Brain microvascular endothelial cell (primary cell): ENCODE measurements around the gene VDAC1.
A peak's percentile ranks its signal among the peaks of the same experiment; 100 is the strongest.

Experiments used
- DNase-seq: peaks from one replicate; pipeline ENCODE4 v3.0.0-alpha.2; 2020
- H3K27ac ChIP-seq: fragments of 250-450 bp; sonication (Bioruptor Pico); 2 replicates; pipeline ENCODE4 v1.5.1; 2020; ENCODE audit warnings: mild to moderate bottlenecking, moderate library complexity
- H3K27me3 ChIP-seq: fragments of 250-450 bp; sonication (Bioruptor Pico); replicated peaks from 2 replicates; pipeline ENCODE4 v1.5.1; 2020; ENCODE audit warnings: mild to moderate bottlenecking
- H3K36me3 ChIP-seq: fragments of 250-450 bp; sonication (Bioruptor Pico); replicated peaks from 2 replicates; pipeline ENCODE4 v1.5.1; 2020; ENCODE audit warnings: mild to moderate bottlenecking
- H3K4me3 ChIP-seq: 2 replicates; pipeline ENCODE4 v1.5.1; 2011; ENCODE audit warnings: low read depth, mild to moderate bottlenecking, control low read depth, low read length, moderate library complexity
- in situ Hi-C: cut with HindIII; loops from 2 replicates; pipeline ENCODE4 v1.10.0; 2017; ENCODE audit warnings: low sequenced_read_pairs, low pct_ligation_motif_present
- TF ChIP-seq, protein P1 (sequence below): IDR thresholded peaks from 2 replicates; pipeline ENCODE4 v1.5.1; 2011; ENCODE audit warnings: low read depth, mild to moderate bottlenecking, moderate library complexity, low read length, control low read depth, inconsistent platforms; ENCODE audit errors: missing control alignments

Gene VDAC1

DNA sequence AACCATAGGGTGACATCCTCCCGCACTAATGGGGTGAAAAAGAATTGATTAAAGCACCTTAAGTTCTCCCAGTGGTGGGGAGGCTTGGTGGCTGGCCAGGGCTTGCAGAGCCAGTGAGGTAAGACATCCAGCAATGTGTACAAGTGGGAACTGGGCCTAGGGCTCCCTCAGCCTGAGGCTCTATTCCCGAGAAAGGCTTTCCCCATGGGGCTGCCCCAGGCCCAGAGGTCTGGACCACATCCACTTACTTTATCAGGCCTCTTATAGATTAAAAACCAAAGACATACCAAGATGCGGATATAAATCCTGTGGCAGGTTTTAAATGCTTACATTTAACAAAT, 71.6 kb downstream of the VDAC1 start:
- DNase-seq: no peak
- TF ChIP-seq, protein P1, sequence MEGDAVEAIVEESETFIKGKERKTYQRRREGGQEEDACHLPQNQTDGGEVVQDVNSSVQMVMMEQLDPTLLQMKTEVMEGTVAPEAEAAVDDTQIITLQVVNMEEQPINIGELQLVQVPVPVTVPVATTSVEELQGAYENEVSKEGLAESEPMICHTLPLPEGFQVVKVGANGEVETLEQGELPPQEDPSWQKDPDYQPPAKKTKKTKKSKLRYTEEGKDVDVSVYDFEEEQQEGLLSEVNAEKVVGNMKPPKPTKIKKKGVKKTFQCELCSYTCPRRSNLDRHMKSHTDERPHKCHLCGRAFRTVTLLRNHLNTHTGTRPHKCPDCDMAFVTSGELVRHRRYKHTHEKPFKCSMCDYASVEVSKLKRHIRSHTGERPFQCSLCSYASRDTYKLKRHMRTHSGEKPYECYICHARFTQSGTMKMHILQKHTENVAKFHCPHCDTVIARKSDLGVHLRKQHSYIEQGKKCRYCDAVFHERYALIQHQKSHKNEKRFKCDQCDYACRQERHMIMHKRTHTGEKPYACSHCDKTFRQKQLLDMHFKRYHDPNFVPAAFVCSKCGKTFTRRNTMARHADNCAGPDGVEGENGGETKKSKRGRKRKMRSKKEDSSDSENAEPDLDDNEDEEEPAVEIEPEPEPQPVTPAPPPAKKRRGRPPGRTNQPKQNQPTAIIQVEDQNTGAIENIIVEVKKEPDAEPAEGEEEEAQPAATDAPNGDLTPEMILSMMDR: no peak

DNA sequence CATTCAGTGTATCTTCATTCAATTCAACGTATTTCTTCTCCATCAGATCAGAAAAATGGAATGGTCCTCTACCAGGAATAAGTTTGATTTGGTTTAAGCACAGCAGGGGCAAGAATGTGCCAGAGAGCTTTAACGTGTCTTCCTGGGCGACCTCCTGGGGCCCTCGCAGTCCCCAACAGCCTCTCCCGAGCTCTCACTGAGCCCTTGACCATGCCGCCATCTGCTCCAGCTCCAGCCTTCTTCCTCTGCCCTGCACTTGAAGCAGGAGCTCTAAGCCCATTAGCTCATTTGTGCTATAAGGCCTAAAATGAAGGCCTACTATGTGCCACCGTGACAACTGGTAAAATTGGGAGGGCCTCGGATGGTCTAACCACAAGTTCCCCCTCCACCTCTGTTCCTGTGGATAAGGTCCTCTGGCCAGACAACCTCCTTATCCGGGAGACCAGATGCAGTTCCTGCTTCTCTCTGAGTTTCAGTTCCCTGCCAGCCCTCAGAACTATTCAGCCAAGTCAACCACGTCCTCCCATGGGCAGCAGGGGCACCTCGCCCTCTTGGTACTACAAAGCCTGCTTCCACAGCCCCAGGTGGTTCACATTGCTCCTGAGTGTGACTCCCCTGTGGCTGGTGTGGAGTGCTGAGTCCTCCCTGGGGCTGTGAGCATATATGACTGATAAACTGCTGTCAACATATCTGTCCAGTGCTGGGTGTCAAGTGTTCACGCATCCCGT, 72.2 kb downstream of the VDAC1 start:
- Histone ChIP-seq H3K27me3 (no peaks in the 10 kb centered on the region), H3K27ac (no peak overlapping the region), H3K36me3 (no peaks in the 10 kb centered on the region), H3K4me3 (no peak overlapping the region)
- in situ Hi-C loops: no loop called here
- DNase-seq: no peak
- TF ChIP-seq, protein P1: no peak

More for the DNA sequence above, 71.6 kb downstream of the VDAC1 start:
- Histone ChIP-seq H3K27me3 (no peaks in the 10 kb centered on the region), H3K27ac (no peak overlapping the region), H3K36me3 (no peaks in the 10 kb centered on the region), H3K4me3 (no peak overlapping the region)
- in situ Hi-C loops: no loop called here

DNA sequence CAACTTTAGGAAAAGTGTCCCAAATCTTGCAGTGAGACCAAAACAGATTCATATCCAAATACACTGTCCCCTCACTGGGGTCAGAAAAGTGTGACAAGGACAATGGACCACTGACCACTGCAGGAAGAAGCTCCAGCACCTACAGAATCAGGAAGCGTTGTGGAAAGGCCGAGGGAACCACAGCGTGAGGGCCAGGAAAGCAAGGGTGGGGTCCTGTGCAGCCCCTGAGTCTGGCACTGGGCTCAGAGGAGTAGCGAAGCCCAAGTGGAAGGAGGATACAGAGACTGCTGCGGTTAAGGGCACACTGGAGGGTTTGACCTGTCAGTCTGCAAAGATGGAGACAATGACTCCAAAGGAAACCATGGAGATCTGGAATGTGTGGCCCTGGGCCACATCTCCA, 73.2 kb downstream of the VDAC1 start:
- Histone ChIP-seq H3K4me3 (no peak overlapping the region), H3K27ac (no peak overlapping the region), H3K27me3 (no peaks in the 10 kb centered on the region), H3K36me3 (no peaks in the 10 kb centered on the region)
- DNase-seq: no peak
- in situ Hi-C loops: no loop called here
- TF ChIP-seq, protein P1: no peak

DNA sequence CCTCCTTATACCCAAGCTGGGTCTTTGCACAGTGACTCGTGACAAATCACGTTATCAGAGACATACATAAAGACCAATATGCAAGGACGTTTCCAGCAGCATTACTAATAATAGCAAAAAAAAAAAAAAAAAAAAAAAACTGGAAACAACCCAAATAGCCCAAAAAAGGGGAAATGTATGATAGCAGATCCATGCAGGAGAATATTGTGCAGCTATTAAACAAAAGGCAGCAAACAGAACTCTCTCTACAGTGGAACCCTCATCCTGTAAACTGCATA, 74.0 kb downstream of the VDAC1 start:
- H3K27ac ChIP-seq: no peak overlapping the region
- DNase-seq: no peak

DNA sequence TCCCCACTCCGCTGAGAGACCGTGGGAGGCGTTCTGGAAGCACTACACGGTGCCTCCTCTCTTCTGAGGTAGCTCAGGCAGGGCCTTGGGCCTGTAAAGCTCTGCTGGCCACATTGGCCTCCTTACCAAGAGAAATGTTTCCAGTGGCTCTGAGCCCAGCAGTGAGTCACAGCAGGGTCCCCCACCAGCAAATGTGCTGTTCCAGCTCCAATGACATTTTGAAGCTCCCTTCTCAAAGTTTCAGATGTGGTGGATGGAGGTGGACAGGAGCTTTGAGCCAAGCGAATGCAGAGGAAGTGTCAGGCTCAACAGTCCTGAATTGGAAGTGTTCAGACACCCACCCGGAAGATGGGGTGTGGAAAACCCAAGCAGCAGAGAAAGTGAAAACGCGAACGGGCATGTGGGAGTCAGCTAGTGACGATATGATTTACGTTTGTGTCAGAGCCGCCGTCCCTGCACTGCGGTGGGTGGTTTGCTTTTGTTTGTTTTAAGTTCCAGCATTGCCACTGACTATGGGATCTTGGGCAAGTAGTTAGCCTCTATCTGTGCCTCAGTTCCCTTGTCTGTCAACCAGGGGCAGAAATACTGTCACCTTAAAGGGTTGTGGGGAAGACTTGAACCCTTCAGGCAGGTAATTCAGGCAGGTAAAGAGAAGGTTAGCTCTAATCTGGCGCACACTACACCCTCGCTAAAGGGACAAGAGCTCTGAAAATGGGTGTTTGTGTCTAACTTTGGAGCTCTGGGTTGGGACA, 74.5 kb downstream of the VDAC1 start:
- peak overlapping the region; percentile 35 for H3K27ac ChIP-seq
- in situ Hi-C loops: no loop called here
- no peaks in the 10 kb centered on the region for H3K36me3 ChIP-seq
- peak; percentile 62 for DNase-seq
- no peak overlapping the region for H3K4me3 ChIP-seq
- no peaks in the 10 kb centered on the region for H3K27me3 ChIP-seq
- TF ChIP-seq, protein P1: no peak

More for the DNA sequence above, 74.0 kb downstream of the VDAC1 start:
- in situ Hi-C loops: no loop called here
- TF ChIP-seq, protein P1: no peak
- no peaks in the 10 kb centered on the region for H3K27me3 ChIP-seq
- no peaks in the 10 kb centered on the region for H3K36me3 ChIP-seq
- H3K4me3 ChIP-seq: no peak overlapping the region
